Cardiac septum (tissue), 1 donor: ENCODE results near the gene NFATC2. TPM values are rescaled to one million over a fixed set of nuclear protein-coding genes. Genes with fewer than 3 reads are reported as not detected.

ENCODE experiments used
- DNase-seq: peaks from one replicate; pipeline ENCODE4 v3.0.0-alpha.2; 2020; ENCODE audit warnings: low spot score
- intact Hi-C: fragments of 100-400 bp; cut with DNase I; formaldehyde crosslinking; loops from one replicate; pipeline ENCODE4 v1.14.0; 2022
- total RNA-seq: library from RNA; stranded (reverse); fragmentation: NEBNext Ultra II Directional; extraction: Animal tissue kit (Norgen Biotek cat#: 25700); gene quantifications from one replicate; pipeline ENCODE4 v1.2.1, GENCODE V29; 2021
- donor health status: DM: no; HTN: no; CAD: no.

Gene NFATC2
- total RNA-seq, 1 donor from 2014 or later: 4.3 TPM

- intact Hi-C loops: loop anchor here (5.0 kb wide), 1 partner anchor 95 kb away; the partner anchor contains the start of gene NFATC2
- no peak for DNase-seq
Measured at GRCh38 chr20:51447097-51447764, 95.3 kb downstream of the NFATC2 start.

- DNase-seq: no peak
- intact Hi-C loops: loop anchor here (5.0 kb wide), 1 partner anchor 96 kb away; the partner anchor contains the start of gene NFATC2
Measured at GRCh38 chr20:51446656-51447055, 95.9 kb downstream of the NFATC2 start.

- no peak for DNase-seq
- intact Hi-C loops: loop anchor here (5.0 kb wide), 1 partner anchor 96 kb away; the partner anchor contains the start of gene NFATC2
Measured at GRCh38 chr20:51446230-51446629, 96.3 kb downstream of the NFATC2 start.

DNA sequence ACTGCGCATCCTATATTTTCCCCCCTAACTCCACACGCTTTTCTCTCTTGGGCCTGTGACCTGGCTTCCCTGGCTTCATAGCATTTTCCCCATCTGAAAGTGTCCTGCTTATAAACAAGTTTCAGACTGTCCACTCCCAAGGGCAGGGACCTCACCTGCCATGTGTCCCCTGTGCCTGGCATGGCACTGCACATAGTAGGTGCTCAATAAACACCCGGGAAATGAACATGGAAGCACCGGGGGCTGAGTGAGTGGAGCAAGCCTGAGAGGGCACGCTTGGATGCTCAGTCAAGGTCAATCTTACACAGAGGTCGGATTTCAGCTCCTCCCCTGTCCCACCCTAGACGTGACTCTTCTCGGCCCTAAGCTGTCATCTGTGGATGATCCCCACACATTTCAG lies 96.9 kb downstream of the NFATC2 start:
- intact Hi-C loops: loop anchor here (5.0 kb wide), 1 partner anchor 97 kb away; the partner anchor contains the start of gene NFATC2
- no peak for DNase-seq

- intact Hi-C loops: loop anchor here (5.0 kb wide), 1 partner anchor 97 kb away; the partner anchor contains the start of gene NFATC2
- no peak for DNase-seq
Measured at GRCh38 chr20:51444922-51445438, 97.5 kb downstream of the NFATC2 start.

- intact Hi-C loops: no loop called here
- no peak for DNase-seq
Measured at GRCh38 chr20:51444467-51444866, 98.1 kb downstream of the NFATC2 start.

GRCh38 chr20:51442602-51443001 lies 99.9 kb downstream of the NFATC2 start:
- intact Hi-C loops: no loop called here
- no peak for DNase-seq

DNA sequence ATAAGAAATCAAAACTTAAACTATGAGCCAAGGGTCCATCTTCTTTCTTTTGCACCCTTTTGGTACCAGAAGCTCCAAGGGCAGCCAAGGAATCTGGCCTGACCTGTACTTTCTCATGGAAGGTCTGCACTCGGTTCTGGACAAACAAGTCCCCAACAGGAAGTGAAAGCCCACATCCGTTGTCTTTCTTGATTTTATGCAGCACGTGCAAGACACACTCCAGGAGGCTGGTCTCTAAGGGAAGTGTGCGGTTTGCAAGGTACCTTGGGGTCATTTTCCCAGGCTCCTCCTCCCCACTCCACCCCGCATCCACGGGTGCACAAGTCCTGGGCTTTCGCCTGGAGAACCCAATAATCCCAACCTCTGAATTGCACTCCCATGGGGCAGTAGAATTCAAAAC lies 101.9 kb downstream of the NFATC2 start:
- intact Hi-C loops: no loop called here
- DNase-seq: no peak

DNA sequence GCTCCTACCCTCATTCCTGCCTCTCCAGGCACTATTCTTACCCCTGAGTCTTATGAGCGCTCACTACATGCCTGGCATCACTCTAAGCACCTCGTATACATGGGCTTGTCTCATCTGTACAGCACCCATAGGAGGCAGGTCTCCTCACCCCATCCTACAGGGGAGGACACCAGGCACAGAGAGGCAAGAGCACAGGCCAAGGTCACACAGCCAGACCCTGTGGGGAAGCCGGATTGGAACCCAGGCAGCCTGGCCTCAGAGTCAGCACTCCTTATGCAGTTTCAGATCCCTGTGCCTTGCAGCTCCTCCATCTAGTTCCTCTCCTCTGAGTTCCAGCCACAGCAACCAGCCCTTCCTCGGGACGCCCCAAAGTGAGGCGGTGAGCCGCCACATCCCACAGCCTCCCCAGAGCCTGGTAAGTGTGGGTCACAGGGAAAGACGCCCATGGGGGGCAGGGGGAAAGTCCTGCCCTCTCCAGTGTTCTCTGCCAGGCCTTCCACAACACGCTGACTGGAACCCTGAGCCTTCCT lies 103.3 kb downstream of the NFATC2 start:
- no peak for DNase-seq
- intact Hi-C loops: no loop called here

- DNase-seq: no peak
- intact Hi-C loops: no loop called here
Measured at GRCh38 chr20:51438136-51438535, 104.4 kb downstream of the NFATC2 start.

GRCh38 chr20:51437182-51437924 lies 105.2 kb downstream of the NFATC2 start:
- no peak for DNase-seq
- intact Hi-C loops: no loop called here

GRCh38 chr20:51434580-51435247 lies 107.8 kb downstream of the NFATC2 start:
- no peak for DNase-seq
- intact Hi-C loops: no loop called here

- intact Hi-C loops: no loop called here
- DNase-seq: no peak
Measured at GRCh38 chr20:51434026-51434425, 108.5 kb downstream of the NFATC2 start.

DNA sequence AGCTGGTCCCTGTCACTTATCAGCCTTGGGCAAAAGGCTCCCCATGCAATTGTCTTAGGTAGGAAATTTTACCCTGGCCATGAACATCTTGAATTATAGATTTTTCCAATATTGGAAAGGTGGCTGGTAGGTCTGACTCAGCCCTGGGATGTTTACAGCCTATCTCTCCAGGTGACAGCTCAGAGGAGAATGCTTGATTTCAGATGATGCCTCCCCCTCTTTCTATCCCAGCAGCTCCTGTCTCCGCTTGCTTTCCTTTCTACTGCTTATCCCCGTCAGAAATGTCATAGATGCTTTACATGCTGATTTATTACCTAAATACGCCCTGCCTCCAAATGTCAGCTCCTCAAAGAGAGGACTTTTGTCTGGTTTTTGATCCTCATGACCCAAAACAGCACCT lies 109.6 kb downstream of the NFATC2 start:
- DNase-seq: no peak
- intact Hi-C loops: no loop called here

- DNase-seq: no peak
- intact Hi-C loops: no loop called here
Measured at GRCh38 chr20:51432251-51432784, 110.2 kb downstream of the NFATC2 start.

DNA sequence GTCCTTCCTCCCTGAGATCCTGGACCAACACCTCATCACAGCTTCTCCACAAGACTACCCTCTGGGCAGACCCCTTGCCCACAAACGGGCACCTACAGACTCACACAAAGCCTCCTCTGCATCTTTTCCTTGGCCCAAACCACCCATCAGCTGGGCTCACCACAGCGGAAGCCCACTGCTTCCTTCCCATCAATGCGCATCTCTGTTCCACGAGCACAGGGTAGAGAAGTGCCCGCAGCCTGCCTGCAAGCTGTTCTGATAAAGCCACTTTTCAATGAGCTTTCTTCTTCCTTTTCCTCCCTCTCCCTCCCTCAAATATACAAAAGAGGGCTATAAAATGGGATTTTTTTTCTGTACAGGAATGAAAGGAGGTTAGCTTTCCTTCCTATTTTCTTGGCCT lies 111.2 kb downstream of the NFATC2 start:
- intact Hi-C loops: no loop called here
- DNase-seq: no peak

- intact Hi-C loops: no loop called here
- no peak for DNase-seq
Measured at GRCh38 chr20:51430198-51430950, 112.1 kb downstream of the NFATC2 start.

DNA sequence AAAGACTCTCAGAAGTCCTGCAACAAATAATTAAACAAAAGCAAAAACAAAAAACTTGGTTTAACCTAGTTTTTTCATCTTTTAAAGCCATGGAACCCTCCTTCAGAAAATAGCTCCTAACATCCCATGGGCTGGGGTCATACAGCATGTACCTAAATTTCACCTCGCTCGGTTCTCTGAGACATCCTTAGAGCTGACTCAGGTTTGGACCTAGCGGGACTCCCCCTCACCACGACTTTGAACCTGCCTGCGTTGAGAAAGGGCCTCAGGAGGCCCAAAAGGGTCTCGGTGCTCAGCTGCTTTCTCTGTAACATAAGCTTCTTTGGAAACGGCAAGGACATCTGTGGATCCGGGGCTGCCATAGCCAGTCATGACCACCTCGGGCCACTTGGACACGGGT lies 112.8 kb downstream of the NFATC2 start:
- intact Hi-C loops: no loop called here
- DNase-seq: no peak

GRCh38 chr20:51429144-51429482 lies 113.4 kb downstream of the NFATC2 start:
- no peak for DNase-seq
- intact Hi-C loops: no loop called here
